GM12865 (cell line): ENCODE data around the gene KCNH3.

Experiments used
- DNase-seq: peaks from one replicate; pipeline ENCODE4 v3.0.0; 2010; ENCODE audit warnings: low read depth
- H3K4me3 ChIP-seq: 2 replicates; pipeline ENCODE4 v1.5.1; 2011; ENCODE audit warnings: mild to moderate bottlenecking, low read depth, low read length, control low read depth
- TF ChIP-seq, protein P1 (sequence below): IDR thresholded peaks from 2 replicates; pipeline ENCODE4 v1.5.1; 2011; ENCODE audit warnings: low read length, control low read depth, low read depth, inconsistent platforms; ENCODE audit not compliant: insufficient read depth; ENCODE audit errors: missing control alignments

Gene KCNH3

DNA sequence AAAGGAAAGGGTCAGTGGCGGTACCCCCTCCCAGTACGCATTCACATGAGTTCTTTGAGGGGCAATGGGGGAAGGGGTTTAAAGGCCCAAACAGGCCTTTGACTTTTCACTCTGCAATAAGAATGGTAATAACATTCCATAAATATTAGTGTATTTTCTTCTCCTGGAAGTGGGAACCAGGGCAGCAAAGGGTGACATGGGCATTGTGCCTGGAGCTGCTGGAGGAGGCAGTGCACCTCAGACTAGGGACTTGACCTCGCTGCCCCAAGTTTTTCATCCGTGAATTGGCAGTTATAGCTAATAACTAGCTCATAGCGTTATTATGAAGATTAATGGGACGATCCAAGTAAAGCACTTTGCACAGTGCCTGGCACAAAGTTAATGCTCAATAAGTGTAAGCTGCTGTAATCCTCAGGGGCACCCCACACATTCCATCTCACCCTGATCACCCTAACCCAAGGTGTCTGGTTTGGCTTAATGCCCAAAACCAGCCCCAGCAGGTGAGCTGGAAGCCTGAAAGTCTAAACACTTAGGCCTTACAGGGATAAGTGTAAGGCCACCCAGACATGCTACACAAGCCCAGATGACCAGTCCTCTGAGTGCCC lies 2.8 kb upstream of the KCNH3 start:
- no peak for DNase-seq
- TF ChIP-seq, protein P1, sequence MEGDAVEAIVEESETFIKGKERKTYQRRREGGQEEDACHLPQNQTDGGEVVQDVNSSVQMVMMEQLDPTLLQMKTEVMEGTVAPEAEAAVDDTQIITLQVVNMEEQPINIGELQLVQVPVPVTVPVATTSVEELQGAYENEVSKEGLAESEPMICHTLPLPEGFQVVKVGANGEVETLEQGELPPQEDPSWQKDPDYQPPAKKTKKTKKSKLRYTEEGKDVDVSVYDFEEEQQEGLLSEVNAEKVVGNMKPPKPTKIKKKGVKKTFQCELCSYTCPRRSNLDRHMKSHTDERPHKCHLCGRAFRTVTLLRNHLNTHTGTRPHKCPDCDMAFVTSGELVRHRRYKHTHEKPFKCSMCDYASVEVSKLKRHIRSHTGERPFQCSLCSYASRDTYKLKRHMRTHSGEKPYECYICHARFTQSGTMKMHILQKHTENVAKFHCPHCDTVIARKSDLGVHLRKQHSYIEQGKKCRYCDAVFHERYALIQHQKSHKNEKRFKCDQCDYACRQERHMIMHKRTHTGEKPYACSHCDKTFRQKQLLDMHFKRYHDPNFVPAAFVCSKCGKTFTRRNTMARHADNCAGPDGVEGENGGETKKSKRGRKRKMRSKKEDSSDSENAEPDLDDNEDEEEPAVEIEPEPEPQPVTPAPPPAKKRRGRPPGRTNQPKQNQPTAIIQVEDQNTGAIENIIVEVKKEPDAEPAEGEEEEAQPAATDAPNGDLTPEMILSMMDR = no peak
- H3K4me3 ChIP-seq = no peak overlapping the region

GRCh38 chr12:49536526-49537071 lies 2.2 kb upstream of the KCNH3 start:
- DNase-seq = no peak
- TF ChIP-seq, protein P1 = no peak
- no peak overlapping the region for H3K4me3 ChIP-seq

GRCh38 chr12:49537231-49537751 lies 1.5 kb upstream of the KCNH3 start:
- no peak for DNase-seq
- H3K4me3 ChIP-seq = no peak overlapping the region
- TF ChIP-seq, protein P1 = no peak

- no peak for DNase-seq
- TF ChIP-seq, protein P1 = no peak
- peak overlapping the region; percentile 31; the same call in 1 of the 2 replicates for H3K4me3 ChIP-seq
Measured at GRCh38 chr12:49537752-49538509, 899 bp upstream of the KCNH3 start.

GRCh38 chr12:49539406-49540228 lies 787 bp downstream of the KCNH3 start:
- no peak overlapping the region for H3K4me3 ChIP-seq
- no peak for DNase-seq
- TF ChIP-seq, protein P1 = no peak

GRCh38 chr12:49540229-49541139 lies 1.7 kb downstream of the KCNH3 start:
- no peak for DNase-seq
- TF ChIP-seq, protein P1 = no peak
- no peak overlapping the region for H3K4me3 ChIP-seq
